HG03060 (cell line): ENCODE measurements around the gene MEIS3.

Source experiments
- ATAC-seq: cut with Tn5 transposase; IDR thresholded peaks from one replicate; pipeline ENCODE4 v1.9.1; 2021; ENCODE audit warnings: low read depth, moderate number of reproducible peaks; ENCODE audit not compliant: unreplicated experiment

The MEIS3 gene

DNA sequence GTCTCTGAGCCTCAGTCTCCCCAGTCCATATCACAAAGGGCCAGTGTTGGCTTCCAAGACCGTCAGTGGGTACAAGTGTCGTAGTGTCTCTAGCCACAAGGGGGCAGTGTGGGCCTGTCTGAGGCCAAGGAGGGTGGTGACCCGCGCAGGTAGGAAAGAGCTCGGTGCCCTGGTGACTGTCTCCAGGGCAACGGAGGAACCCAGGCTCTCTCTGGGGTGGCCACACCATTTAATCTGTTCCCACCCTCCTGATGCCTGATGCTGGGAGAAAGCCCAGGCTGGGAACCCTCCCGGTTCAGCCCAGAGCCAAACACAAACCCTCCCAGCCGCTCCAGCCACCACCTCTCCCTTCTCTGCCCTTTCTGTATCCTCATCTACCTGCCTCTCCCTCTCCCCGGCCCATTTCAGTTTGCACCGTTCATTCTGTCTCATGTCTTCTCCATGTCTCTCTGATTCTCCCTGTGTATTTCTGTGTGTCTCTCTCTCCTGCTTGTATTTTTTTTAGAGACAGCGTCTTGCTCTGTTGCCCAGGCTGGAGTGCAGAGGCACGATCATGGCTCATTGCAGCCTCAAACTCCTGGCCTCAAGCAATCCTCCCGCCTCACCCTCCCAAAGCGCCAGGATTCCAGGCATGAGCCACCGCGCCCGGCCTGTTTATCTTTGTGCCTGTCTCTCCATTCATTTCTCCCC lies 17.5 kb upstream of the MEIS3 start:
- ATAC-seq: no peak

DNA sequence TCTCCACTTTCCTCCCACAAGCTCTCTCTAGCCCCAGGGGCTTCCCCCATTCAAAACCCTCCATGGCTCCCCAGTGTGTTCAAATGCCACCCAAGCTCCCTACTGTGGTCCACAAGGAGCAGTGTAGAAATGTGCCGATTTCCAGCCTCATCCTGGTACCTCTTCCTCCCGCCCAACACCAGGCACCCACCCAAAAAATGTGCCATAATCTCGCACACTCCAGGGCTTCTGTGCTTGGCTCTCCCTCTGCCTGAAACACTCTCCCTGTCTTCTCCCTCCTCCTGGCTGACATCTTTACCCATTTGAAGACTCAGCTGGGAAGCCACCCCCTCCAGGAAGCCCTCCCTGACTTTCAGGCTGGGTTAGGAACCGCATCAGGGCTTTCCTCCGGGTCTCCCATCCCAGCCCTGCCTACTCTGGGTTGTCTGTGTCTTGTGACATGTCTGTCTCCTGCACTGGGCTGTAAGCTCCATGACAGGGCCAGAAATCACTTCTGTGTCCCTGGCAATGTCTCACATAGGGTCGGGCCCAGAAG lies 16.6 kb upstream of the MEIS3 start:
- no peak for ATAC-seq

DNA sequence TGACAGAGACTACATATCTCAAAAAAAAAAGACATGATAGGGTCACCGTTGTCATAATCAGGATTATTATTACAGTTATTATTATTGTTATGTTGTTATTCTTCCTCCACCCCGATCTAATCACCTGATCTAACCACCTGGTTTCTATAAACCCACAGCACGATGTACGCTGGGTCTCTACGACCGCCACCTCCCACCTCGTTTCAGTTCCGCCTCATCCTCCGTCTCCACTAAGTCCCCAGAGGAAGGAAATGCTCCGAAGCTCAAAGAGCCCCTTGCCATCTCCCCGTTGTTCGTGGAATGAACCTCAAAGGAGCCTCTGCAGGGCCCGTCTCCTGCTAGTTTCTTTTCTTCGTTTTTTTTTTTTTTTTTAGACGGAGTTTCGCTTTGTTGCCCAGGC lies 15.9 kb upstream of the MEIS3 start:
- no peak for ATAC-seq

DNA sequence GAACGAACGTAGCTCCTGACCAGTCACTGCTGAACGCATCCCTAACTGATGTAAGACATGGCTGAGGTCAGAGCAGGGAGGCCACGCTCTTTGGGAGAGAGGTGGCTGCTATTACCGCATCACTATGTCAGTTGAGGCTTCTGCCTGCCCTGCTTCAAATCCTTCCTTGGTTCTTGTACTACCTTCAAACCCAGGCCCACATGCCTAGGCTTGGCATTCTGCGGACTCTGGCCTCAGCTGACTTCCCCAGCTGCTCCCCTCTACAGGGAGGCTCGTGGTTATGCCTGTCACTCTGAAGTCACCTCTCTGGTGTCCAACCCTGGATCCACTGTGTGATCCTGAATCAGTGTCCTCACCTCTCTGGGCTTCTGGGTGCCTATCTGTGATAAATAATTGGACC lies 14.8 kb upstream of the MEIS3 start:
- ATAC-seq: no peak

DNA sequence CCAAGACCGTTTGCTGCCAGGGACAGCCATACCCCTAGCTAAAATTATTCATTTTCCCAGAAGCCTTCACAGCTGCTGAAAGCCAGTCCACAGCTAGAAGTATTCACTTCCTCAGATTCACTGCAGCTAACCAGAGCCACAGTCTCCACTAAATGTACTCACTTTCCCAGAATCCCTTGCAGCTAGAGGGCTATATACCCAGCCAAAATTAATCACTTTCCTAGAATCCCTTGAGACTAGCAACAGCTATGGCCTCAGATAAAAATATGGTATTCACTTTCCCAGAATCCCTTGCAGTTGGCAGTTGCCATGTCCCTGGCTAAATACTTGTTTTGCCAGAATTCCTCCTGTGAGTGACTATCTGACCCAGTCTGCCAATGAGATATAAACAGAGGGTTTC lies 13.8 kb upstream of the MEIS3 start:
- no peak for ATAC-seq

DNA sequence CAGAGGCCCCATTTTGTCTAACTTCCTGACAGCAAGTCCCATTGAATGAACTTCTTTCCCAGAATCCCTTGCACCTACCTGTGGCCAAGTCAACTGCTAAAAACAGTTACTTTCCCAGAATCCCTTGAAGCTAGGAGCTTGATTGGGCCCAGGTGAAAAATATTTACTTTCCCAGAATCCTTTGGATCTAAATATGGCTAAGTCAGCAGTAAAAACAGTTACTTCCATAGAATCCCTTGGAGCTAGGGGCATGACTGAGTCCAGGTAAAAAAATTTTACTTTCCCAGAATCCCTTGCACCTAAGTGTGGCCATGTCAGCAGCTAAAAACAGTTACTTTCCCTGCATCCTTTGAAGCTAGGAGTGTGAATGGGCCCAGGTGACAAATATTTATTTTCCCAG lies 13.2 kb upstream of the MEIS3 start:
- no peak for ATAC-seq

DNA sequence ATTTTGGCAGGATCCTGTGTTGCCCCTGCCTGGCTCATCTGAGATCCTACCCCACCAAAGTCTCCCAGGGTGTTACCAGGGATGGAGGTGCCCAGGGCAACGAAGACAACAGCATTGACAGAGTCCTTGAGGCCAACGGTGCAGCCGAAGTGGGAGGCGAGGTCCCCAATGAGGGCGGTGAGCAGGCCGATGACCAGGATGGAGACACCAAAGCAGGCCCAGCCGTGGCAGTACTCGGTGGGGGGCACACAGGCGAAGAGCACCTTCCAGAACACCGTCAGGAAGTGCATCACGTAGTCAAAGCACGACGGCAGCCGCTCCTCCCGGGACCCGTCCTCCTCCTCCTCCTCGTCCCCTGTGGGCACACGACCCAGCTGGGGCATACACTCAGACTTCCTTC lies 12.8 kb upstream of the MEIS3 start:
- no peak for ATAC-seq

DNA sequence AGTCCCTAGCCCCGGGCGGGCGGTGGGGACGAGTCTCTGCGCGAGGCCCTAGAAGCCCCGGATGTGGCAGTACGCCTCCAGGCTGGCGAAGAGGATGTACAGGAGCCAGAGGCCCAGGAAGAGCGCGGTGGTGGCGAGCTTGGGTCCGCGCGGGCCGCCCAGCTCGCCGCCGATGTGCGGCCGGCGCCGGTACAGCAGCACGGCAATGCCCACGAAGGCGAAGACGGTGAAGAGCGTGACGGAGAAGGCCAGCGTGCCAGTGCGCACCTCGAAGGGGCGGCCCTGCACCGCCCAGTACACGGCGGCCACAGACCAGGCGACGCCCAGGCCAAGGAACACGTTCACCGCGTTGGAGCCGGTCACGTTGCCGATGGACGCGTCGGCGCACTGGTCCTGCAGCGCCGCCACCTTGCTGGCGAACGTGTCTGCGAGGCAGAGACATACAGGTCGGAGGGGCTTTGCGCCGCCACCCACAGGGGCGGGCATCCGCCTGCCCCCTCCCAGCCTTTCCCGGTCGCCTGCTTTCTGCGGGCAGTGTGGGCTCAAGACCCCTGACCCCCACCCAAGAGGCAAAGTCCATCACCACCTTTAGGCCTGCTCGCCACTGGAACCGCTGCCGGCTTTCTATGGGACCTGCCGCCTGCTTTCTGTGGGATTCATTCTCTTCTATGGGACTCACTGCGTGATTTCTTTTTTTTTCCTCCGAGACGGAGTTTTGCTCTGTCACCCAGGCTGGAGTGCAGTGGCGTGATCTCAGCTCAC lies 10.9 kb upstream of the MEIS3 start:
- ATAC-seq: no peak

DNA sequence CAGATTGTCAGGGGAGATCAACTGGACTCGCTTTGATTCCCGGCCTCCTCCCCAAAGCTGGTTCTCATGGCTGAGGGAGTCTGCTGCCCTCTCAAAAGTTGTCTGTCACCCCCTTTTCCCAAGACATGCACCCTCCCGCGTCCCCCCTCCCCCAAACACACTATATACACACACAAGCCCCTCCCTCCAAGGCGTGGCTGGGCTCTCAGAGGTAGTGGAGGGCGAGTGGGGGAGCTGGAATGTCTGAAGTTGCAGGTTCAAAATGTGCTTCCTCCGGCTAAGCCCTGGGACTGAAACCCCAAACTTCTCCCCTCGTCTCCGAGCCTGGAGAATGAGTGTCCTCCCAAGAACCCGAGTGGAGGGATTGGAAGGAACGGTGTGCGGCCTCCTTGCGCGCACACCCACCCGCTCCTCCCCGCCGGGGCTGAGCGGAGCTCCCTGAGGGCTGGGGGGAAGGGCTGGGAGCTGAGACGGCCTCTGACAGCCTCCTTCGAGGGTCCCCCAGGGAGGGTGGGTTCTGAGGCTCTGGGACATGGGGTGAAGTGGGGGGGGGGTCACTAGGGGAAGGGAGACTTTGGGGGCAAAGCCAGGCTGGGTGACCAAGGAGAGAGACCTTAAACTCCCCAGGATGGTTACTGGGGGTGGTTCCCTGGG lies 9.9 kb upstream of the MEIS3 start:
- ATAC-seq: no peak

DNA sequence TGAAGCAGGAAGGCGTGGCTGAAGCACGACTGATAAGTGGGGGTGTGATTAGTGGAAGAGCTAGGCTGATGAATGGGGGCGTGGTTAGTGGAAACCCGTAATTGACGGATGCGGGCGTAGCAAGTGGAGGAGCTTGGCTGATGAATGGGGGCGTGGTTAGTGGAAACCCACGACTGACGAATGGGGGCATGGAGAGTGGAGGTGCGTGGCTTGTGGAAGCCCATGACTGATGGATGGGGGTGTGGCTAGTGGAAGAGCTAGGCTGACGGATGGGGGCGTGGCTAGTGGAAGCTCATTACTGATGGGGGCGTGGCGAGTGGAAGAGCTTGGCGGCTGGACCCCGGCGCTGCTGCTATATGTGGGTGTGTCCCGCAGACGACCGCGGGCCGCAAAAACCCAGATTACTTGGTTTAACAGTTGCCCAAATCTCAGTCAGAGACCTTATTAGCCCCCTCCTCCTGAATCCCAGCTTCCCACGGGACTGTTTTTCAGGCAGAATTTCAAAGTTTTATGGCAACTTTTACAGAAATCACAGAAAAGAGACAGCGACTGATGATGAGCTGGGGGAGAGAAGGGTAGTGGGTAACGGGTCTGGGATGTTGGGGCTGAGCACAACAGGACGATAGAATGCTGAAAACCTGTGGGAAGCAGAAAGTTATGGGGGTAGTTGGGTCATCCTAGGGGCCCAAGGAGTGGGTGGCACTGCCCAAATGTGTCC lies 9.0 kb upstream of the MEIS3 start:
- no peak for ATAC-seq

DNA sequence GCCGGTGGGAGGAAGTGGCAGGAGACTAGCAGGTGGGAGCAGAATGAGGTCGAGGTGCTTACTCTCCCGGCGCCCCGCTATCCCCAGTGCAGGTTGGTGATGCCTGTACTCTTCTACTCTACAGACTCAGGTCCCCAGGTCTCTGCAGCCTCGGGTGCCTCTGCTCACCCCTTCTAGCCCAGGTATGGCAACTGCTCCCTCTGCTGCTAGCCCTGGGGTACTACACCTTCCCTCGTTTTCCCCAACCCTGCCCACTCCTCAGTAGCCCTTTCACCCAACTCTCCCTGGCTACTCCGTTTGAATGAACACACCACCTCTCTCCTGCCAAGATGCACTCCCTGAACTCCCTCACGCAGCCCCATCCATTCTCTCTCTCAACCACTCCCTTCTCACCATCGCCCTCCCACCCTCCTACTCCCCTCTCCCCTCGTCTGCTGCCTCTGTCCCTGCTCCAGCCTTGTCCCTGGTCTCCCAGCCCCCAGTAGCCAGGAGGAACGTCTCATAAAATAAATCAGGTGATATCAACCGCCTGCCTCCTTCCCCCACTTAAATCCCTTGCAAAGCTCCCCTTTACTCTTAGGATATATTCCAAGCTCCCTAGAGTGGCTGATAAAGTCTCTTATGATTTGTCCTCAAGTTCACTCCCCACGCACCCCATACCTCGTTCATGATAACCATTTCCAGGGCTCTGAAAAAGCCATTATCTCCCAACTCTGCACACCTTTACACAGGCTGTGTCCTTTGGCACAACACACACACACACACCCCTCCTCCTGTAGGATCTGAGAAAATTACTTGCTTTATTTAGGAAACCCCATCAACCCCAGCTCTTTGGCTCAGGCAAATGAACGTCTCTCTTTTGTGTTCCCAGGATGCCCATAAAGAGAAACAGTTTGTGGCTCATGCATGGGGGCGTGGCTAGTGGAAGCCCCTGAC lies 8.2 kb upstream of the MEIS3 start:
- ATAC-seq: no peak

DNA sequence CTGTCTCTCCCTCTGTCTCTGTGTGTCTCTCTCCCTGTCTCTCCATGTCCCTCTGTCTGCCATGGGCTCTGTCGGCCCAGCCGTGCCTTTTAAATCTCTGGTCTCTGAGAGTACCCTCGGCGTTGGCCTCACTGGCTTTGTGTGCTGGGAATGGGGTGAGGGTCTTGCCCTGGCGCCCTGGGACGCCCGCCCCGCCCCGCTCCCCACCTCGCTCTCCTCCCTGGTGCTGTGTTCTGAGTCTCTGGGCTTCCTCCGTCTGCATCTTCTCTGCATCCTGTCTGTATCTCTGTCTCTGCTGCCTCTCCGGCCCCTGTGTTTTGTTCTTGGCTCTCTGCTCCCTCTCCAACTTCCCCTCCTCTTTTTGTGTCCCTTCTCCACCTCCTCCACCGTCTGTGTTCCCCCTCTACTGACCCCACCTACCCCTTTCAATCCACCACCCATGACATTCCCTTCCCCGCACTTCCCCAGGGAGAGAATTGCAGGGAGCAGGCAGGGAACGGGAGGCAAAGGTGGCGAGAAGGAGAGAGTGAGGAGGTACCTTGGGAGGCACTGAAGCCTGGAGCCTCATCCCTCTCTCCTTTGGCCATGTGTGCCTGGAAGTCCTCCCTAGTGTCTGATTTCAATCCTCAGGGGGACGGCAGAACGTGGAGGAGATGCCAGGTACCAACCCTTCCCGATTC lies 4.0 kb upstream of the MEIS3 start:
- no peak for ATAC-seq

DNA sequence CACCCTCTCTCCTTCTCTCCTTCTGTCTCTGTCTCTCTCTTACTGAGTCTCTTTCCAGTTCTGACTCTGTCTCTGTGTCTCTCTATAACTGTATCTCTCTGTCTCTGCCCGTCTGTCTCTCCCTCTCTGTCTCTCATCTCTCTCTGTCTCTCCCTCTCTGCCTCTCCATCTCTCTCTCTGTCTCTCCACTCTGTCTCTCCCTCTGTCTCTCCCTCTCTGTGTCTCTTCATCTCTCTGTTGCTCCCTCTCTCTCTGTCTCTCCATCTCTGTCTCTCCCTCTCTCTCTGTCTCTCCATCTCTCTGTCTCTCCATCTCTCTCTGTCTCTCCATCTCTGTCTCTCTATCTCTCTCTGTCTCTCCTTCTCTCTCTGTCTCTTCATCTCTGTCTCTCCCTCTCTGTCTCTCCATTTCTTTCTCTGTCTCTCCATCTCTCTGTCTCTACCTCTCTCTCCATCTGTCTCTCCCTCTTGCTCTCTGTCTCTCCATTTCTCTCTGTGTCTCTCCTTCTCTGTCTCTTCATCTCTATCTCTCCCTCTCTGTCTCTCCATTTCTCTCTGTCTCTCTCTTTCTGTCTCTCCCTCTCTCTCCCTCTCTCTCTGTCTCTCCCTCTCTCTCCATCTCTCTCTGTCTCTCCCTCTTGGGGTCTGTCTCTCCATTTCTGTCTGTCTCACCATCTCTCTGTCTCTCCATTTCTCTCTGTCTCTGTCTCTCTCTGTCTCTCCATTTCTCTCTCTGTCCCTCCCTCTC lies 3.3 kb upstream of the MEIS3 start:
- ATAC-seq: no peak

DNA sequence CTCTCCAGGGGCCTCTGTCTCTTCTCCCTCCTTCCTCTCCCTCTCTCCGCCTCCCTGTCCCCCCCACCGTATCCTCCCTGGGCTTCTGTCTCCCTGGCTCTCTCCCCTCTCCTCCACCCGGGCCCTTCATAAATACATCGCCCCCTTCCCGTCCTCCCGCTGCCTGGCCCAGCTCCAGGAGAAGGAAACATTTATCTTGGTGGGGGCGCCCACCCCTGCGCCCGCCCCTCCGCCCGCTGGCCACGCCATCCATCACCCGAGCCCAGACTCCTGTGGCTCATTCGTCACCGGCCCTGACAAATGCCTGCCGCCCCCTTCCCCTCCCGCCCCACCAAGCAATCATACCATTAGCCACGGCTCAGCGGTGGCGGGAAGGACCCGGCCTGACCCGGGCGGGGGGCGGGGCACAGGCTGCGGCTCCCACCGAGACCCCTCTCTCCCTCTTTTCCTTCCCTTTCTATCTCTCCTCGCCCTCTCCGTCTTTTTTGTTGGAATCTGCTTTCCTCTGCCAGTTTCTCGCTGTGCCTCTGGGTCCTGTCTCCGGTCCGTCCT lies 2.6 kb upstream of the MEIS3 start:
- ATAC-seq: no peak

DNA sequence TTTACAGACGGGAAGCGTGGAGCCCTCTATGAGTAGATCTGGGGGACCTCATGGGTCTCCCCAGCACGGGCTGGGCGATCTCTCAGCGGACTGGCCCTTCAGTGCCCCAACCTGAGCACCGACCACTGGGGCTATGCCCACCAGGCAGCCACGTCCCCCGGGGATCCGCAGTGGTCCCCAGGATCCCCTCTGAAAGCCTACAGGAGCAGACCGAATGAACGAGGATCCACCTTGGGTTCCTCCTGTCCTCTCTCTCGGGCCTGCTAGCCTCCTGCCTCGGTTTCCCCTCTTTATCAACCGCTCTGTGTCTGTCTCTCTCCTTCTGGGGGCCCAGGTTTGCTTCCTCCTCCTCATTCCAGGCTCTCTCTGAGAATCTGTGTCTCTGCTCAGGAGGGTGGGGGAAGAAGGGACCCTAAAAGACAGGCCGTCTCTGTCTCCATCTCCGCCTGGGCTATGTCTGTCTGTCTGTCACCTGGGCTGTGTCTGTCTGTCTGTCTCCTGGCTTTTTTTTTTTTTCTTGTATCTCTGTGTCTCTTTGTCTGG lies 2.0 kb upstream of the MEIS3 start:
- no peak for ATAC-seq

DNA sequence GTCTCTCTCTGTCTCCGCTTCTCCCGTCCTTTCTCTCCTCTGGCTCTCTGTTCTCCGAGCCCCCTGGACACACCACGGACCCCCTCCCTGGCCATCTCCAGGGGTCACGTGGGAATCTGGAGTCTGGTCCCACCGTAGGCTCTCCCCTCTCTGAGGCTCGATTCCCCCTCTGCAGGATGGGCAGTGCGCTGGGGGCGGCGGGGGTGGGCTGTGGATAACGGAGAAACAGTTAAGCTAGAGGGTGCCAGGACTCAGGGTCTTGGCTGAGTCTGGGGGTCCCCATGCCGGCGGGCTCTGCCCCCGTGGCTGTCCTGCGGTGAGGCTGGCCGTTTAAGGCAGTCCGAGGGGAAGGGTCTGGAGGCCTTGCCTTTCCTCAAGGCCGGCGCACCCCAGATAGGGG lies 462 bp upstream of the MEIS3 start:
- no peak for ATAC-seq

DNA sequence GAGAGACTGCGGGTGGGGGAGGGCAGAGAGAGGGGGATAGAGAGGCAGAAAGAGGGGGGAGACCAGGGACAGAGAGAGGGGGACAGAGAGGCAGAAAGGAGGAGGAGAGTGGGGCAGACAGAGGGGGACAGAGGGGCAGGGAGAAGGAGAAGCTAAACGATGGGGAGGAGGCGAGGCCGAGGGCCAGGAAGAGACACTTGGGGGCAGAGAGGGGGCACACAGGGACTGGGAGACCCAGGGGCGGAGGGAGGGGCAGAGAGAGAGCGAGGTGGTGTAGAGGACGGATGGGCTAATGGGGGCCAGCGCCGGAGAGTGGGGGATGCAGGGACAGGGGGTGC lies 666 bp downstream of the MEIS3 start:
- no peak for ATAC-seq
